HepG2 (cell line): ENCODE data around the gene GTF3C5. TPM values are rescaled to one million over a fixed set of nuclear protein-coding genes. Genes with fewer than 3 reads are reported as not detected.

ENCODE experiments used
- ATF3 ChIP-seq: sonication (generic); formaldehyde crosslinking; IDR thresholded peaks from 2 replicates; pipeline ENCODE4 v1.4.0; 2020; ENCODE audit warnings: missing genetic modification reagents
- ATF7 ChIP-seq, 2 experiments: fragments of 450-650 bp in 1 of 2; sonication (generic) in 1 of 2; formaldehyde crosslinking in 1 of 2; IDR thresholded peaks; 2 replicates each; pipeline versions ENCODE4 v1.4.0 to v1.6.1; 2016 to 2020; ENCODE audit warnings: antibody characterized with exemption in 1 of 2, mild to moderate bottlenecking in 1 of 2, missing genetic modification reagents in 1 of 2
- CHD2 ChIP-seq: IDR thresholded peaks from 2 replicates; pipeline ENCODE4 v1.6.1; 2011; ENCODE audit warnings: low read depth, low read length, improper control_type of control experiment
- FOSL1 ChIP-seq: sonication (generic); formaldehyde crosslinking; IDR thresholded peaks from 2 replicates; pipeline ENCODE4 v1.9.0; 2021; ENCODE audit warnings: missing genetic modification reagents, borderline replicate concordance
- HES4 ChIP-seq: sonication (generic); formaldehyde crosslinking; IDR thresholded peaks from 2 replicates; pipeline ENCODE4 v1.9.0; 2021; ENCODE audit warnings: mild to moderate bottlenecking, missing genetic modification reagents, borderline replicate concordance
- RBM39 ChIP-seq: fragments of 200-400 bp; formaldehyde crosslinking; IDR thresholded peaks from one replicate; pipeline ENCODE4 v1.6.1; 2018; ENCODE audit warnings: antibody characterized with exemption, mild to moderate bottlenecking, low read depth, low read length; ENCODE audit not compliant: poor library complexity, severe bottlenecking
- SIX4 ChIP-seq: sonication (generic); formaldehyde crosslinking; IDR thresholded peaks from 2 replicates; pipeline ENCODE4 v1.4.0; 2020; ENCODE audit warnings: missing genetic modification reagents
- SOX13 ChIP-seq, 3 experiments: fragments of 450-650 bp in 1 of 3; sonication (generic) in 1 of 3; formaldehyde crosslinking in 1 of 3; IDR thresholded peaks in 2 of 3; conservative IDR thresholded peaks in 1 of 3; 2 replicates each; pipeline versions ENCODE4 v1.5.0 to v1.6.1; 2016 to 2020; ENCODE audit warnings: antibody characterized with exemption in 1 of 3, mild to moderate bottlenecking in 1 of 3, missing compliant biosample characterization in 1 of 3, missing genetic modification reagents in 1 of 3, moderate library complexity in 1 of 3
- STAT6 ChIP-seq: sonication (generic); formaldehyde crosslinking; IDR thresholded peaks from 2 replicates; pipeline ENCODE4 v1.4.0; 2020; ENCODE audit warnings: missing genetic modification reagents, mild to moderate bottlenecking, borderline replicate concordance
- ZBTB10 ChIP-seq: sonication (generic); formaldehyde crosslinking; IDR thresholded peaks from 2 replicates; pipeline ENCODE4 v1.4.0; 2020; ENCODE audit warnings: missing genetic modification reagents, borderline replicate concordance
- ZNF281 ChIP-seq: sonication (generic); formaldehyde crosslinking; IDR thresholded peaks from 2 replicates; pipeline ENCODE4 v1.4.0; 2020; ENCODE audit warnings: missing genetic modification reagents, borderline replicate concordance
- ZNF329 ChIP-seq: sonication (generic); formaldehyde crosslinking; IDR thresholded peaks from 2 replicates; pipeline ENCODE4 v1.9.0; 2021; ENCODE audit warnings: low read depth, mild to moderate bottlenecking, missing genetic modification reagents
- ZNF441 ChIP-seq: sonication (generic); formaldehyde crosslinking; IDR thresholded peaks from 2 replicates; pipeline ENCODE4 v1.7.0; 2021; ENCODE audit warnings: missing genetic modification reagents, borderline replicate concordance
- ZNF468 ChIP-seq: sonication (generic); formaldehyde crosslinking; IDR thresholded peaks from 2 replicates; pipeline ENCODE4 v1.8.0; 2022; ENCODE audit warnings: mild to moderate bottlenecking, moderate library complexity, missing genetic modification reagents
- ZNF546 ChIP-seq: sonication (generic); formaldehyde crosslinking; conservative IDR thresholded peaks from 2 replicates; pipeline ENCODE4 v1.8.1; 2023; ENCODE audit warnings: mild to moderate bottlenecking, missing genetic modification reagents
- ZNF747 ChIP-seq: sonication (generic); formaldehyde crosslinking; IDR thresholded peaks from 2 replicates; pipeline ENCODE4 v1.8.1; 2023; ENCODE audit warnings: missing genetic modification reagents, mild to moderate bottlenecking, borderline replicate concordance
- ZXDC ChIP-seq: sonication (generic); formaldehyde crosslinking; IDR thresholded peaks from 2 replicates; pipeline ENCODE4 v1.5.0; 2020; ENCODE audit warnings: mild to moderate bottlenecking, missing genetic modification reagents
- polyA plus RNA-seq, 8 experiments: library from polyadenylated mRNA; depleted of rRNA in 3 of 8; stranded (reverse) in 7 of 8; unstranded in 1 of 8; fragments of >200 nt; fragmentation: Illumina TruSeq in 4 of 8; extraction: Trizol in 4 of 8; gene quantifications; 2 replicates each; pipeline versions ENCODE4 v1.2.1 to v1.2.3, GENCODE V29; 2011 to 2016; ENCODE audit warnings: low read depth in 4 of 8, missing spikeins in 1 of 8, mixed read lengths in 1 of 8; ENCODE audit not compliant: insufficient read depth in 1 of 8
- total RNA-seq, 5 experiments: library from RNA; depleted of rRNA; stranded (reverse); fragments of >200 nt; fragmentation: Illumina TruSeq; extraction: Trizol; gene quantifications; 2 replicates each; pipeline ENCODE4 v1.2.3, GENCODE V29; 2016; ENCODE audit warnings: low read depth in 1 of 5

Gene GTF3C5
- total and polyA plus RNA-seq, 2 of the 13 experiments (the other 11 are each of a cell fraction or from before 2014, with no cell fraction given), result 66.9 to 92.6 TPM

- TF ChIP-seq ZNF468 (CRISPR knock-in tag) (no peak), SOX13 (IDR thresholded peaks at IDR 0.05) (no peak), SOX13 (CRISPR knock-in tag; conservative IDR thresholded peaks at IDR 0.05 in 1 of 2, IDR thresholded peaks at IDR 0.05 in 1 of 2) (peak in 1 of 2 experiments; percentile 32; a peak in 1 of 4 replicates), ZBTB10 (no peak), SIX4 (CRISPR knock-in tag) (0 out of 2 replicates have a peak, but pooled peaks have one; percentile 48), ATF3 (CRISPR knock-in tag) (no peak), FOSL1 (CRISPR knock-in tag) (no peak), ZNF747 (CRISPR knock-in tag) (no peak), STAT6 (CRISPR knock-in tag) (no peak), RBM39 (no peak), ZXDC (no peak), ZNF329 (CRISPR knock-in tag) (no peak), ZNF281 (CRISPR knock-in tag) (no peak), CHD2 (no peak), ZNF546 (CRISPR knock-in tag) (no peak), ZNF441 (0 out of 2 replicates have a peak, but pooled peaks have one; percentile 21), ATF7 (IDR thresholded peaks at IDR 0.05) (no peak), ATF7 (CRISPR knock-in tag; IDR thresholded peaks at IDR 0.05) (no peak), HES4 (CRISPR knock-in tag) (no peak)
Measured at GRCh38 chr9:132997591-132997990, 33.2 kb upstream of the GTF3C5 start (continued).
